Brain microvascular endothelial cell (primary cell): ENCODE measurements around the gene PLA2G4B.

Source experiments
- DNase-seq: peaks from one replicate; pipeline ENCODE4 v3.0.0-alpha.2; 2020
- H3K27ac ChIP-seq: fragments of 250-450 bp; sonication (Bioruptor Pico); 2 replicates; pipeline ENCODE4 v1.5.1; 2020; ENCODE audit warnings: mild to moderate bottlenecking, moderate library complexity
- H3K27me3 ChIP-seq: fragments of 250-450 bp; sonication (Bioruptor Pico); replicated peaks from 2 replicates; pipeline ENCODE4 v1.5.1; 2020; ENCODE audit warnings: mild to moderate bottlenecking
- H3K36me3 ChIP-seq: fragments of 250-450 bp; sonication (Bioruptor Pico); replicated peaks from 2 replicates; pipeline ENCODE4 v1.5.1; 2020; ENCODE audit warnings: mild to moderate bottlenecking
- H3K4me3 ChIP-seq: 2 replicates; pipeline ENCODE4 v1.5.1; 2011; ENCODE audit warnings: low read depth, mild to moderate bottlenecking, control low read depth, low read length, moderate library complexity
- CTCF ChIP-seq: IDR thresholded peaks from 2 replicates; pipeline ENCODE4 v1.5.1; 2011; ENCODE audit warnings: low read depth, mild to moderate bottlenecking, moderate library complexity, low read length, control low read depth, inconsistent platforms; ENCODE audit errors: missing control alignments
- in situ Hi-C: cut with HindIII; loops from 2 replicates; pipeline ENCODE4 v1.10.0; 2017; ENCODE audit warnings: low sequenced_read_pairs, low pct_ligation_motif_present

PLA2G4B gene

GRCh38 chr15:41832208-41832607, 6.4 kb upstream of the PLA2G4B start:
- Histone ChIP-seq H3K36me3 (no peaks in the 10 kb centered on the region), H3K27ac (no peak overlapping the region), H3K4me3 (no peak overlapping the region), H3K27me3 (no peaks in the 10 kb centered on the region)
- no peak for TF ChIP-seq CTCF
- in situ Hi-C loops, result no loop called here
- DNase-seq, result no peak

DNA sequence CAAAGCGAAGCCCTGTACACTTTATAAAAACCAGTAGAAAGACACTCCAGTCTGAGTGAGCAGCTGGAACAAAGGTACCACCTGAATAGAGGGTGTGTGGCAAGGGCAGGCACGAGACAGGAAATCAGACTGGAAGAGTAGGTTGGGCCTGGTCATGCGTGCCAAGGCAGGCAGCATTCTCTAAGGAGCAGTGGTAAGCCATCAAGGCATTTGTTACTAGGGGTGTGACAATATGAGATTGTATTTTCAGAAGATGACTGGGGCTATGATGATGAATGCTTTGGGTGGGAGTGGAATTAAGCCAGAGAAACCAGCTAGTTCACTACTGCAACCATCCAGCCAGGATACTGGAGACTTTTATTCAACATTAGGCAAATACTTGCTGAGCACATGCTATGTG, 5.8 kb upstream of the PLA2G4B start:
- H3K4me3 ChIP-seq, result no peak overlapping the region
- no peak for TF ChIP-seq CTCF
- in situ Hi-C loops, result no loop called here
- no peaks in the 10 kb centered on the region for H3K36me3 ChIP-seq
- DNase-seq, result no peak
- H3K27me3 ChIP-seq, result no peaks in the 10 kb centered on the region
- no peak overlapping the region for H3K27ac ChIP-seq

DNA sequence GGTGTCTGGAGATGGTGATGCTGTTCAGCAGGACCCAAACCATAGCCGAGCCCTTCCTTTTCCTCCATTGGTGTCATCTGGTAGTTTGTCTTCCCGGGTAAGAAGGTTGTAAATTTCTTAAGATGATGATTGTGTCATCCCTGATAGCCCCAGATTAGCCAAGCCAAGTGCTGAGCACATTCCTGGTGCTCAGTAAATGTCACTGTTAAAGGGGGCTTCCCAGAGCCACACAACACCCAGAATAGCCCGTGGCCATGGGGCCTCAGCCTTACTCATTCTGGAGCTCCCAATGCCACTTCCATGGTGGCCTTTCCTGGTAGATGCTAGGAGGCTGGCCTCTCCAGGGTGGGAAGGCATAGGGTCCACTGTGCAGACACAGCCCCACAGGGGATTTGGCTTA, 4.6 kb upstream of the PLA2G4B start:
- in situ Hi-C loops, result no loop called here

DNA sequence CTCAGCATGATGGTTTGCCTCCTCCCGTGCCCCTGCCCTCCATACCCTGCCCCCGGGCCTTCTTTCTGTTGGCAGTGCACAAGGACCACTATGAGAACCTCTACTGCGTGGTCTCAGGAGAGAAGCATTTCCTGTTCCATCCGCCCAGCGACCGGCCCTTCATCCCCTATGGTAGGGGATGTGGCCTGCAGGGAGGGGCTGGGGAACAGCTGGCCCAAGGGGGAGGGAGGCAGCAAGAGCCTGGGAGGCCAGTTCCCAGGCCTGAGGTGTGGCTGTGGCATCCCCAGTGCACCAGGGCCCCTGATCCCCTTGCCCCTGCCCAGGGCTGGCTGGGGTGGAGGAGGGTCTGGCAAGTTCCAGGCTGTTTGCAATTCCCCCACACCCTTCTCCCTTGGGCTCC, 2.6 kb upstream of the PLA2G4B start:
- Histone ChIP-seq H3K27ac (no peak overlapping the region), H3K36me3 (no peaks in the 10 kb centered on the region), H3K27me3 (no peaks in the 10 kb centered on the region), H3K4me3 (no peak overlapping the region)
- TF ChIP-seq CTCF, result no peak
- DNase-seq, result no peak
- in situ Hi-C loops, result no loop called here

More for the DNA sequence above, 4.6 kb upstream of the PLA2G4B start:
- H3K36me3 ChIP-seq, result no peaks in the 10 kb centered on the region
- no peak overlapping the region for H3K4me3 ChIP-seq
- no peak for TF ChIP-seq CTCF
- DNase-seq, result no peak
- H3K27ac ChIP-seq, result no peak overlapping the region
- H3K27me3 ChIP-seq, result no peaks in the 10 kb centered on the region

DNA sequence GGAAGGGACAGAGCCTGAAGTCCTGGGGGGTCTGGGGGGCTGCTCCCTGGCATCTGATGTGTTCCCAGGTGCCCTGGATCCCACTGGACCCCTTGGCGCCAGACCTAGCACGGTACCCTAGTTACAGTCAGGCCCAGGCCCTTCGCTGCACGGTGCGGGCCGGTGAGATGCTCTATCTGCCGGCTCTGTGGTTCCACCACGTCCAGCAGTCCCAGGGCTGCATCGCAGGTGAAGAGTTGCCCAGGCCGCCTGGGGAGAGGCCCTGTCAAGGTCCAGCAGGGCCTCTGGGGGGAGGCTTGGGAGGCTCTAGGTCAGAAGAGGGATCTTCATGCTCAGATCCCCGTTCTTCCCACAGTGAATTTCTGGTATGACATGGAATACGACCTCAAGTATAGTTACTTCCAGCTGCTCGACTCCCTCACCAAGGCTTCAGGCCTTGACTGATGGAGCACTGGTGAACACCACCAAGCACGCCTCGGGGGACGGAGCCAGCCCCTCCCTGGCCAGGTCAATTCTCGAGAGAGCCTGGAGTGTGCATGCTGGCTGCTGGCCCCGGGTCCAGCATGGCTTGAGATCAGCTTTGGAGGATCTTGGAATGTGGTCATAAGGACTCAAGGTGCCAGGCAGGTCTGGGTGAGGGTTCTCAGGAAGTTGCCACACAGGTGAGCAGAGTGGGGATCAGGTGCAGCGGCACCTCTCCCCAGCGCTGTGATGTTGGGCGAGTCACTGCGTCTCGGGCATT, 1.8 kb upstream of the PLA2G4B start:
- no peak overlapping the region for H3K27ac ChIP-seq
- no peaks in the 10 kb centered on the region for H3K36me3 ChIP-seq
- DNase-seq, result no peak
- no peak for TF ChIP-seq CTCF
- no peak overlapping the region for H3K4me3 ChIP-seq
- in situ Hi-C loops, result no loop called here
- no peaks in the 10 kb centered on the region for H3K27me3 ChIP-seq
